Esophagus muscularis mucosa (tissue), 4 donors: Measurements from ENCODE around the gene CREB3.
A peak's percentile ranks its signal among the peaks of the same experiment; 100 is the strongest.

Experiments
- CTCF ChIP-seq, 3 experiments: fragments of 200-600 bp in 2 of 3; fragments of 450-650 bp in 1 of 3; sonication (generic) in 2 of 3; IDR thresholded peaks; one replicate each; pipeline ENCODE4 v1.5.1; 2017 to 2019; ENCODE audit warnings: antibody characterized with exemption in 3 of 3, mild to moderate bottlenecking in 2 of 3, moderate library complexity in 1 of 3
- EP300 ChIP-seq: sonication (generic); formaldehyde crosslinking; IDR thresholded peaks from one replicate; pipeline ENCODE4 v1.6.1; 2017; ENCODE audit warnings: antibody characterized with exemption
- POLR2A ChIP-seq: fragments of 450-650 bp; IDR thresholded peaks from one replicate; pipeline ENCODE4 v1.6.1; 2017; ENCODE audit warnings: antibody characterized with exemption, moderate library complexity, mild to moderate bottlenecking, low read depth
- POLR2AphosphoS5 ChIP-seq, 2 donors: sonication (generic); formaldehyde crosslinking; IDR thresholded peaks; one replicate each; pipeline ENCODE4 v1.6.1; 2017; ENCODE audit warnings: antibody characterized with exemption in 2 of 2

- TF ChIP-seq EP300 (no peak), CTCF (IDR thresholded peaks at IDR 0.05) (no peak), POLR2A (no peak), POLR2AphosphoS5 (IDR thresholded peaks at IDR 0.05) (peak in 1 of 2 donors; percentile 10)
Observed at GRCh38 chr9:35703906-35704672, 28.4 kb upstream of the CREB3 start.
